ENCODE data around the gene LHB.

Gene LHB

DNA sequence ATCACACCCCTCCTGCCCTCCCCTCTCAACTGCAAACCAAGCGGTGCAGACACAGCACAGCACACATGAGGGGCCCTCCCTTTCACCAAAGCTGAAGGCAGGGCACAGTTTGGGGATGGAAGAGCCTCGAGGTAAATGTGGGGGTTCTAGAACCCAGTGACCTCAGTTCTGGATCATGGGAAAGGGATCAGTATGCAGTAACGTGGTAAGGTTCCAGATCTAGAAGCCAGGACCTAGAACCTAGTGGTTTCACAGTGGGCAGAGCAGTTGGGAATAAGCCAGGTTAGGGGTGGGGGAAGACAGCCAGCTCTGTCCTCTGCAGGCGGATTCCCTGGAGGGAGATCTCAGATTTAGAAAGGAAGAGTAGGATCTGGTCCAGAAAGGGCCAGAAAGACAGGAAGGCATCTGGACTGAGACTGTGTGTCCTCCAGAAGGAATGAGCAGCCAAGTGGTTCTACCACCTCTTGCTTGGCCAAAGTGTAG is 48.7 kb downstream of the LHB start:
- H3K4me3 Mint-ChIP-seq = no peak overlapping the region
- H3K27me3 Mint-ChIP-seq = no peaks in the 10 kb centered on the region
- CTCF ChIA-PET = interaction anchor here (1.3 to 1.8 kb wide), 4 partner anchors 24 to 180 kb away, joined by 3 to 9 read pairs (median 6); no protein-coding TSS in a partner anchor
- H3K4me1 Mint-ChIP-seq = peaks cover 44% of the 10 kb centered on the region
- no peak for DNase-seq
- H3K9me3 Mint-ChIP-seq = no peaks in the 10 kb centered on the region
- H3K27ac Mint-ChIP-seq = no peak overlapping the region
- peaks cover 39% of the 10 kb centered on the region for H3K36me3 Mint-ChIP-seq

DNA sequence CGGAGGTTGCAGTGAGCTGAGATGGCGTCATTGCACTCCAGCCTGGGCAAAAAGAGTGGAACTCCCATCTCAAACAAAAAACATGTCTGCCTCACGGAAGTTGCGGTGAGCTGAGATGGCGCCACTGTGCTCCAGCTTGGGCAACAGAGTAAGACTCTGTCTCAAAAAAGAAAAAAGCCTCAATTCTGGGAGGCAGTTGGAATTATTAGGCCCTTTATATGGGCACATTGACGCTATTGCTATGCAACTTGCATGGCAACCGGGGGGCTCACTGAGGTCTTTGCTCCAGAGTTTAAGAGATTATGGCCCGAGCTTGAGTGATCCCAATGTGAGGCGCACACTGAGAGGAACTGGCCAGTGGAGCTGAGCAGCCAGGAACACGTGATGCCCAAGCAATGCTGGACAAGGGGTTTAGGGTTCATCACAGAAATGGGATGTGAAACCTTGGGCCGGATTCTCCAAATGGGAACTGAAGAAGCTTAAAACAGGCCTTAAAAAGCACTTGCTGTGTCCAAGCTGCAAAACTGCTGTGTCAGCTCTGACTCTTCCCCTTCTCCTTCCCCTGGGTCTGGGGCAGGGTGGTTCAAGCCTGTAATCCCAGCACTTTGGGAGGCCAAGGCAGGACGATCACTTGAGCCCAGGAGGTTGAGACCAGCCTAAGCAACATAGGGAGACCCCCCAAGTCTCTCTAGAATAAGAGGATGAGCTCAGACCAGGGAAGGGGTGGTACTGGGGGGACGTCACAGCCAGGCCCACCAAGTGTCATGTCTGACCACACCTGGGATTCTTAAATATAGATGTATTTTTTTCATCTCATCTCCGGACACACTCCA is 49.3 kb downstream of the LHB start:
- peaks cover 35% of the 10 kb centered on the region for H3K36me3 Mint-ChIP-seq

DNA sequence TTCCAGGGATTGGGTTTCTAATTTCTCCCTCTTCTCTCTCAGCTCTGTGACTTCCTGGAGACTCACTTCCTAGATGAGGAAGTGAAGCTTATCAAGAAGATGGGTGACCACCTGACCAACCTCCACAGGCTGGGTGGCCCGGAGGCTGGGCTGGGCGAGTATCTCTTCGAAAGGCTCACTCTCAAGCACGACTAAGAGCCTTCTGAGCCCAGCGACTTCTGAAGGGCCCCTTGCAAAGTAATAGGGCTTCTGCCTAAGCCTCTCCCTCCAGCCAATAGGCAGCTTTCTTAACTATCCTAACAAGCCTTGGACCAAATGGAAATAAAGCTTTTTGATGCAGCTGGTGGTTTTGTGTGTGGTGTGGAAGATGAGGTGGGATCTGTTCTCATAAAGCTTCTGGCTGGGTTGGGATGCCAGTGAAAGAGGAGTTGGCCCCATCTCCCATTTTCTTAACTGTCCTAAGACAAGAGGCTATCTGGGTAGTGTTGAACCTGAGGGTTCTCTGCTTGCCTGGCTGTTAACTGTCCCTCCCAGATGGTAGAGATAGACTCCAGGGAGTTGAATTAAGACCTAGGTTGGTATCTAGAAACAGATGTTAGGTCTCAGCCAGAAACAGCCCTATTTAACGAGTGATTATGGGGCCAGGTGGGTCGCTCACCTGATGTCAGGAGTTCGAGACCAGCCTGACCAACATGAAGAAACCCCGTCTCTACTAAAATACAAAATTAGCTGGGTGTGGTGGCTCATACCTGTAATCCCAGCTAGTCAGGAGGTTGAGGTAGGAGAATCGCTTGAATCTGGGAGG is 50.1 kb downstream of the LHB start:
- Mint-ChIP-seq H3K4me3 (peak overlapping the region; percentile 98), H3K27me3 (no peaks in the 10 kb centered on the region), H3K27ac (peak overlapping the region; percentile 99), H3K9me3 (no peaks in the 10 kb centered on the region), H3K36me3 (peaks cover 41% of the 10 kb centered on the region), H3K4me1 (peaks cover 59% of the 10 kb centered on the region)
- CTCF ChIA-PET = interaction anchor here (0.9 to 1.8 kb wide), 5 partner anchors 25 to 179 kb away, joined by 3 to 9 read pairs (median 3); partner anchors contain the start of gene NUCB1
- no peak for DNase-seq

More for the DNA sequence above, 49.3 kb downstream of the LHB start:
- Mint-ChIP-seq H3K4me3 (peak overlapping the region; percentile 26), H3K27me3 (no peaks in the 10 kb centered on the region), H3K4me1 (peaks cover 51% of the 10 kb centered on the region), H3K9me3 (no peaks in the 10 kb centered on the region), H3K27ac (peak overlapping the region; percentile 33)
- CTCF ChIA-PET = interaction anchor here (0.8 to 1.8 kb wide), 6 partner anchors 24 to 180 kb away, joined by 3 to 9 read pairs (median 4); partner anchors contain the start of genes GYS1, NUCB1 and RUVBL2
- DNase-seq = no peak
